Measurements from ENCODE around the gene CAMK2G. TPM values are rescaled to one million over a fixed set of nuclear protein-coding genes. Genes with fewer than 3 reads are reported as not detected.

CAMK2G gene
- total and polyA plus RNA-seq, 2 donors: 40.3 to 115 TPM

GRCh38 chr10:73808021-73808815, 66.1 kb downstream of the CAMK2G start:
- WGBS: 90% methylated on average over 16 of the region's 16 CpGs
- no peak overlapping the region for H3K4me3 ChIP-seq (ENCODE audit: low read depth, low read length)
- peaks cover 3% of the 10 kb centered on the region for H3K36me3 ChIP-seq (ENCODE audit: insufficient read depth)
- no peaks in the 10 kb centered on the region for H3K4me1 ChIP-seq (ENCODE audit: insufficient read depth)
- no peak overlapping the region for H3K27ac ChIP-seq (ENCODE audit: low read depth)
- DNase-seq (ENCODE audit: extremely low spot score): no peak

GRCh38 chr10:73807471-73807870, 66.9 kb downstream of the CAMK2G start:
- H3K4me3 ChIP-seq (ENCODE audit: low read depth, low read length): no peak overlapping the region
- DNase-seq (ENCODE audit: extremely low spot score): no peak
- no peak overlapping the region for H3K27ac ChIP-seq (ENCODE audit: low read depth)
- WGBS: 96% methylated on average over 14 of the region's 14 CpGs
- H3K4me1 ChIP-seq (ENCODE audit: insufficient read depth): no peaks in the 10 kb centered on the region
- peaks cover 8% of the 10 kb centered on the region for H3K36me3 ChIP-seq (ENCODE audit: insufficient read depth)

GRCh38 chr10:73806176-73806950, 68.0 kb downstream of the CAMK2G start:
- Histone ChIP-seq H3K36me3 (ENCODE audit: insufficient read depth) (peaks cover 11% of the 10 kb centered on the region), H3K4me3 (ENCODE audit: low read depth, low read length) (no peak overlapping the region), H3K4me1 (ENCODE audit: insufficient read depth) (no peaks in the 10 kb centered on the region), H3K27ac (ENCODE audit: low read depth) (no peak overlapping the region)
- DNase-seq (ENCODE audit: extremely low spot score): no peak
- WGBS: 92% methylated on average over 14 of the region's 14 CpGs

GRCh38 chr10:73803680-73804286, 70.6 kb downstream of the CAMK2G start:
- no peaks in the 10 kb centered on the region for H3K4me1 ChIP-seq (ENCODE audit: insufficient read depth)
- no peak for DNase-seq (ENCODE audit: extremely low spot score)
- H3K36me3 ChIP-seq (ENCODE audit: insufficient read depth): peaks cover 11% of the 10 kb centered on the region
- H3K27ac ChIP-seq (ENCODE audit: low read depth): no peak overlapping the region
- no peak overlapping the region for H3K4me3 ChIP-seq (ENCODE audit: low read depth, low read length)

- H3K27ac ChIP-seq (ENCODE audit: low read depth): no peak overlapping the region
- H3K4me3 ChIP-seq (ENCODE audit: low read depth, low read length): no peak overlapping the region
- H3K4me1 ChIP-seq (ENCODE audit: insufficient read depth): no peaks in the 10 kb centered on the region
- 75% methylated on average over 11 of the region's 11 CpGs for WGBS
- no peak for DNase-seq (ENCODE audit: extremely low spot score)
- peaks cover 11% of the 10 kb centered on the region for H3K36me3 ChIP-seq (ENCODE audit: insufficient read depth)
These were observed 71.9 kb downstream of the CAMK2G start for GRCh38 chr10:73802276-73802991.

- no peaks in the 10 kb centered on the region for H3K4me1 ChIP-seq (ENCODE audit: insufficient read depth)
- DNase-seq (ENCODE audit: extremely low spot score): no peak
- no peak overlapping the region for H3K4me3 ChIP-seq (ENCODE audit: low read depth, low read length)
- 90% methylated on average over 13 of the region's 13 CpGs for WGBS
- H3K27ac ChIP-seq (ENCODE audit: low read depth): no peak overlapping the region
- H3K36me3 ChIP-seq (ENCODE audit: insufficient read depth): peaks cover 14% of the 10 kb centered on the region
These were observed 73.1 kb downstream of the CAMK2G start for GRCh38 chr10:73801253-73801590.

- Histone ChIP-seq H3K4me3 (ENCODE audit: low read depth, low read length) (no peak overlapping the region), H3K27ac (ENCODE audit: low read depth) (no peak overlapping the region), H3K4me1 (ENCODE audit: insufficient read depth) (no peaks in the 10 kb centered on the region), H3K36me3 (ENCODE audit: insufficient read depth) (peaks cover 14% of the 10 kb centered on the region)
- WGBS: 79% methylated on average over 20 of the region's 20 CpGs
- DNase-seq (ENCODE audit: extremely low spot score): no peak
These were observed 73.6 kb downstream of the CAMK2G start for GRCh38 chr10:73800560-73801252.

- no peak for DNase-seq (ENCODE audit: extremely low spot score)
- H3K27ac ChIP-seq (ENCODE audit: low read depth): no peak overlapping the region
- no peaks in the 10 kb centered on the region for H3K4me1 ChIP-seq (ENCODE audit: insufficient read depth)
- 68% methylated on average over 9 of the region's 9 CpGs for WGBS
- peaks cover 14% of the 10 kb centered on the region for H3K36me3 ChIP-seq (ENCODE audit: insufficient read depth)
- H3K4me3 ChIP-seq (ENCODE audit: low read depth, low read length): no peak overlapping the region
These were observed 74.3 kb downstream of the CAMK2G start for GRCh38 chr10:73799899-73800559.

GRCh38 chr10:73798927-73799560, 75.3 kb downstream of the CAMK2G start:
- WGBS: 79% methylated on average over 10 of the region's 10 CpGs
- Histone ChIP-seq H3K27ac (ENCODE audit: low read depth) (no peak overlapping the region), H3K36me3 (ENCODE audit: insufficient read depth) (peaks cover 14% of the 10 kb centered on the region), H3K4me3 (ENCODE audit: low read depth, low read length) (no peak overlapping the region), H3K4me1 (ENCODE audit: insufficient read depth) (no peaks in the 10 kb centered on the region)
- DNase-seq (ENCODE audit: extremely low spot score): no peak

GRCh38 chr10:73798087-73798486, 76.3 kb downstream of the CAMK2G start:
- H3K4me1 ChIP-seq (ENCODE audit: insufficient read depth): no peaks in the 10 kb centered on the region
- peaks cover 10% of the 10 kb centered on the region for H3K36me3 ChIP-seq (ENCODE audit: insufficient read depth)
- no peak for DNase-seq (ENCODE audit: extremely low spot score)
- WGBS: 91% methylated on average over 6 of the region's 6 CpGs
- no peak overlapping the region for H3K27ac ChIP-seq (ENCODE audit: low read depth)
- no peak overlapping the region for H3K4me3 ChIP-seq (ENCODE audit: low read depth, low read length)

GRCh38 chr10:73797324-73798025, 76.9 kb downstream of the CAMK2G start:
- no peak overlapping the region for H3K4me3 ChIP-seq (ENCODE audit: low read depth, low read length)
- H3K4me1 ChIP-seq (ENCODE audit: insufficient read depth): no peaks in the 10 kb centered on the region
- WGBS: 90% methylated on average over 19 of the region's 19 CpGs
- DNase-seq (ENCODE audit: extremely low spot score): no peak
- H3K36me3 ChIP-seq (ENCODE audit: insufficient read depth): peaks cover 7% of the 10 kb centered on the region
- H3K27ac ChIP-seq (ENCODE audit: low read depth): no peak overlapping the region

GRCh38 chr10:73796766-73797165, 77.6 kb downstream of the CAMK2G start:
- WGBS: 76% methylated on average over 5 of the region's 5 CpGs
- Histone ChIP-seq H3K27ac (ENCODE audit: low read depth) (no peak overlapping the region), H3K36me3 (ENCODE audit: insufficient read depth) (peaks cover 3% of the 10 kb centered on the region), H3K4me1 (ENCODE audit: insufficient read depth) (no peaks in the 10 kb centered on the region), H3K4me3 (ENCODE audit: low read depth, low read length) (no peak overlapping the region)
- no peak for DNase-seq (ENCODE audit: extremely low spot score)

Data from urinary bladder (tissue), 4 donors.